Globus pallidus (tissue), 1 donor: Measurements from ENCODE around the gene ZC3HAV1L.
"Not testable (repeated sequence)": the region's sequence is repeated elsewhere in the genome, so short reads cannot be mapped to it uniquely, and the experiment has no call there.

Experiments
- DNase-seq: peaks from one replicate; pipeline ENCODE4 v3.0.0-alpha.2; 2015; ENCODE audit warnings: low spot score

Gene ZC3HAV1L, protein sequence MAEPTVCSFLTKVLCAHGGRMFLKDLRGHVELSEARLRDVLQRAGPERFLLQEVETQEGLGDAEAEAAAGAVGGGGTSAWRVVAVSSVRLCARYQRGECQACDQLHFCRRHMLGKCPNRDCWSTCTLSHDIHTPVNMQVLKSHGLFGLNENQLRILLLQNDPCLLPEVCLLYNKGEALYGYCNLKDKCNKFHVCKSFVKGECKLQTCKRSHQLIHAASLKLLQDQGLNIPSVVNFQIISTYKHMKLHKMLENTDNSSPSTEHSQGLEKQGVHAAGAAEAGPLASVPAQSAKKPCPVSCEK

DNA sequence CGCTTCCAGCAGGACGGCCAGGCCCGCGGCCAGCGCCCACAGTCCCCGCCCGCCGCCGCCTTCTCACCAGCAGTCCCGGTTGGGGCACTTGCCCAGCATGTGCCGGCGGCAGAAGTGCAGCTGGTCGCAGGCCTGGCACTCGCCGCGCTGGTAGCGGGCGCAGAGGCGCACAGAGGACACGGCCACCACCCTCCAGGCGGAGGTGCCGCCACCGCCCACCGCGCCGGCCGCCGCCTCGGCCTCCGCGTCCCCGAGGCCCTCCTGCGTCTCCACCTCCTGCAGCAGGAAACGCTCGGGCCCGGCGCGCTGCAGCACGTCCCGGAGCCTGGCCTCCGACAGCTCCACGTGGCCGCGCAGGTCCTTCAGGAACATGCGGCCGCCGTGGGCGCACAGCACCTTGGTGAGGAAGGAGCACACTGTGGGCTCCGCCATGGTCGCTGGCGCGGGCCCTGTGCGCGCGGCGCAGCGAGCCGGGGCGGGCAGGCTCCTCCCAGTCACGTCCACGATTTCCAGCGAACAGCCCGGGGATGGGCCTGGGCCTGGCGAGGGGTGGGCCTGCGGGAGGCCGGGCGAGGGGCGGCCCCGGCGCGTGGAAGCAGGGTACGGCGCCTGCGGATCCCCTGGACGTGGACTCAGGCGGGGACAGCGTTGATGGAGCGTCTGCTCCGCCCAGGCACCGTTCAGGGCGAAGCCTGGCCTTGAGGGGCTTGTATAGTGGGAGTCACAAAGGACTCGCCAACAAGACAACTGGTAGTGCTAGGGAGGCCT, at the start of gene ZC3HAV1L:
Gene ZC3HAV1L (minus strand): TSS at position 457 of the 768 bp plus-strand sequence. CDS start 25 bp downstream, at position 432.
- no peak for DNase-seq

GRCh38 chr7:139084709-139085108, 48.9 kb upstream of the ZC3HAV1L start:
- no peak for DNase-seq

GRCh38 chr7:139081584-139081983, 45.7 kb upstream of the ZC3HAV1L start:
- DNase-seq: no peak

- DNase-seq: no peak
Observed at GRCh38 chr7:139080905-139081304, 45.1 kb upstream of the ZC3HAV1L start.

DNA sequence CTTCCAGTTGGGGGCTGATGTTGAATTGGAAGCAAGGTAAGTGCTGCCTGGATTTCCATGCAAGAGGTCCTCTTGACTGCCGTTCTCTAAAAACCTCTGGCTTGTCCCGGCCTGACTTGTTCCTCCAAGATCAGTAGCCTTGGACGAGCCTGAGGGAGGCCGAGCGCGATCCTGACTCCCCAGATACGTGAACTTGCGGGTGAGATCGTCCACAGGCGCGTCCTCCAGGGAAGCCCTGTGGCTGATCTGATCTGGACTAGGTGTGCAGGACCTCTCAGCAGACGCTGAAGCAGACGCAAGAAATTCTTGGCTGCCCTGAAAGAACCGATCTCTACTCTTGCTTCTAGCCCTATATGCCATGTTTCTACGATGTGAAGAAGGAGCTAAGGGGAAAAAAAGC, 44.0 kb upstream of the ZC3HAV1L start:
- no peak for DNase-seq

GRCh38 chr7:139078911-139079310, 43.1 kb upstream of the ZC3HAV1L start:
- DNase-seq: peak; percentile 59

- DNase-seq: no peak
Observed at GRCh38 chr7:139078399-139078798, 42.6 kb upstream of the ZC3HAV1L start.

GRCh38 chr7:139077706-139078105, 41.9 kb upstream of the ZC3HAV1L start:
- not testable (repeated sequence) for DNase-seq

DNA sequence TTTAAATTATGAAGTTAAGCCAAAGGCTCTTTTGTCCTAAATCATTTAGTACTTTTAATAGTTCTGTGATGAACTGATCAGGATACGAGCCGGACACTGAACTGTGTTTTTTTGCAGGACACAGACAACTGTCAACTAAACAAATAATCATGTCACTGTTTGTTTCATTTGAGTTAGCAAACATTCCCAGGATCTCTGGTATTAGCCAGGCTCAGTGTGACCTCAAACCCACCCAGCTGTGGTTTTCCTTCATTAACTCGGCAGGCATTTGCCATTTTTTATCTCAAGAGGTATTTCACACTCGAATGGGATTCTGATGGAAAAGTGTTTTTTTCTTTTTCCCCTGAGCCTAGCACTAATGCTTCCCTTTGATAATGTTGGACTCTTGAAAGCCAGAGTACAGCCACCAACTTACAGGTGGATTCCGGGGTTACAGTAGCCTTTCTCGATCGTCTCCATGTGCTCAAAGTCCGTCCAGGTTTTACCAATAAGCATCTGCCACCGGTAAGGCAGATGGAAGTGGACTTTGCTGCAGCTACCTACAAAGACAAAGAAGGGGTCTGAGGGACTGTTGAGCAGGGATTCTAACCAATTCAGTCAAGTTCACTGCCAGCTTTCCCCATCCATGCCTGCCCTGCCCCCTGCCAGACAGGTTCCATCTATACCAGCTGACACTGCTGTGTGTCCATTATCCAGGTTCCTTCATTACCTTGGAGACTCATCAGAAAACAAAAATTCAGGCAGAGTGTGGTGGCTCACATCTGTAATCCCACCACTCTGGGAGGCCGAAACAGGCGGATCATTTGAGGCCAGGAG, 40.2 kb upstream of the ZC3HAV1L start:
- DNase-seq: no peak

DNA sequence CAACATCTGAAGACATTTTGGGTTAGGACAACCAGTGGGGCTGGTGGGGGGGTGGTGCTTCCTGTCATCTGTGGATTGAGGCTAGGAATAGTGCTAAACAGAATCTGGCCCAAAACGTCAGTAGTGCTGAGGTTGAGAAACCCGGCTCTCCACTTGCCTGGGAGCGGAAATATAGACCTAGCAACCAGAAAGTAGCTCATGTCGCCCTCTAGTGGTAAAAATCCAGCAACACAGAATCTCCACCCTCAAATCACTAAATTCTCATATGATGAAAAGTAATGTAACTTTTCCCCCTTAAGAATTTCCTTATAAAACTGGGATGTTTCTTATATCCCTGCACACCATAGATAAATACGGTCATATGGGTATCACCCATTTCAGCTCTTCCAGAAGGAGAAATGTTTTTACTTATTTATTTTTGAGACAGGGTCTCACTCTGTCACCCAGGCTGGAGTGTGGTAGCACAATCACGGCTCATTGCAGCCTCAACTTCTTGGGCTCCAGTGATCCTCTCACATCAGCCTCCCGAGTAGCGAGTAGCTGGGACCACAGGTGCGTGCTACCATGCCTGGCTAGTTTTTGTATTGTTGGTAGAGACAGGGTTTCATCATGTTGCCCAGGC, 39.3 kb upstream of the ZC3HAV1L start:
- peak; percentile 71 for DNase-seq

- no peak for DNase-seq
Observed at GRCh38 chr7:139072796-139073195, 37.0 kb upstream of the ZC3HAV1L start.

GRCh38 chr7:139071680-139072079, 35.8 kb upstream of the ZC3HAV1L start:
- DNase-seq: no peak

DNA sequence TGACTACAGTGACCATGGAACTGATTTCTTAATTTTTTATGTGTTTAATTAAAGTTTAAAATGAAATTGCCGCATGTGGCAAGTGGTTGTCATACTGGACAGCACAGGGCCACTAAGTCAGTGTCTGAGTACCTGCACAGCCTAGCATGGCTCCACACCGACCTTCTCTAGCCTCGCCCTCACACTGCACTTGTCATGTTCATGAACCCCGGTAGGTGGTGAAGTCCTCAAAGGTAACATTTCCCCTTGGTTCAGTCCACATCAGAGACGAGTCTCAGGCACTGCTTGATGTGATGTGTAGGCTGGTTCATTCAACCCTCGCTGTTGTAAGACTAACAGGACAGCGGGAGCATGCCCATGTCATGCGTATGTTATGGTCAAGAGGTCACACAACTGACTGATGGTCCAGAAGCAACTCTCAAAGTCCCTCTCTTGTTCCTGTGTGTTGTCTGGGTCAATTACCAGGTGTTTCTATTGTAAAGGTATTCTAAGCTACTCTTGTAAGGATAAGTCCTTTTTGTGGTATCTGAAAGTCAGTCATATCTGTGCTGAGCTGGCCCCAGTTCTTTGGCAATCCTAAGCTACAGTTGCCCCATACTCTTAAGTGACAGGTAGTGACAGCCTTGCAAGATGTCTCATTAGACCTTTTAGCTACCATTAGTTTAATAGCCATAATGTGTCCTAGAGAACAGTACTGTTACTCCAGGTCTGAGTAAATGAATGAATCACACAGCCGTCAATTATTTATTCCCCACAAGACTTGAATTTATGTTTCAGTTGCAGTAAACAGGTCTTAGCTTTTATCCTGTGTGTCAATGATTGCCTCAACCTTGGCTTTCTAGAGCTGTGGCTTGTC, 32.9 kb upstream of the ZC3HAV1L start:
- no peak for DNase-seq

DNA sequence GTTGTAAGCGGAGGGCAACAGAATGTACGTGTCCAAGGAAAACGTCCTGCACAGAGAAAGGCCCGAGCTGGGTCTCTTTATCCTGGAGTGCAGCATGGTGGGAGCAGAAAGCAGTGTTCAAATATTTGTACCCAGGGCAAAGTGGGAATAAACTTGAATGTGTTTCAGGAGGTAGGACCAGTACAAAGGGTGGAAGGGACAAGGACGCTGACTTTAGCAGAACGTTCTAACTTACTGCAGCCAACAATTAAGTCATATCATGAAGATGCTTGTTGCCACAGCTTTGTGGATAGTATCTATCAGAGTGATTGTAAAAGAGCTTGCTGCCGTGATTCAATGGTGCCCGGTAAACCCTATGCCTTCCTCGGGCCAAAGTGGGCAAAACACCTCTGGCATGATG, 30.5 kb upstream of the ZC3HAV1L start:
- no peak for DNase-seq

- no peak for DNase-seq
Observed at GRCh38 chr7:139065323-139065722, 29.5 kb upstream of the ZC3HAV1L start.

GRCh38 chr7:139061416-139061815, 25.6 kb upstream of the ZC3HAV1L start:
- DNase-seq: no peak

DNA sequence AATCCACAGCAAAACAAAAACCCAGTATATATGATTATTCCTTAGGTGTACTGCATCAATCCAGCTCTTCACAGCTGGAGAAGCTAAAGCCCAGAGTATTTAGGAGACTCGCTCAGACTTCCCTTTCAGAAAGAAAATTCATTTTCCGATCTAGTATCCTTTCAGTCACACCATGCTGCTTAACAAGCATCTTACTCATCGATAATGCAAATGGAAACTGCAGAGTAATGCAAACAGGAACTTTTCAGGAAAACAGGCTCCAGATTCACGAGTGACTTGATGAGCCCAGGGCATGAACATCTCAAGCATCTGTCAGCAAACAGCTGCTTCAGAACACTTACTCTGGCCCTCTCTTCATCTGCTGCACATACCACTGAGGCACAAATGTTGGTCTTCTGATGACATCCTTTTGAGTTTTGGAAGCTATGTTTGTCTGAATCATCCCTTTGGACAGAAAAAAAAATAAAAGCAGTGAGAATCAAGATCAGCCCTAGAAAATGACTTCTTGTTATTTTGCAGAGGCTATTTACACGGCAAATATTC, 24.9 kb upstream of the ZC3HAV1L start:
- DNase-seq: no peak

DNA sequence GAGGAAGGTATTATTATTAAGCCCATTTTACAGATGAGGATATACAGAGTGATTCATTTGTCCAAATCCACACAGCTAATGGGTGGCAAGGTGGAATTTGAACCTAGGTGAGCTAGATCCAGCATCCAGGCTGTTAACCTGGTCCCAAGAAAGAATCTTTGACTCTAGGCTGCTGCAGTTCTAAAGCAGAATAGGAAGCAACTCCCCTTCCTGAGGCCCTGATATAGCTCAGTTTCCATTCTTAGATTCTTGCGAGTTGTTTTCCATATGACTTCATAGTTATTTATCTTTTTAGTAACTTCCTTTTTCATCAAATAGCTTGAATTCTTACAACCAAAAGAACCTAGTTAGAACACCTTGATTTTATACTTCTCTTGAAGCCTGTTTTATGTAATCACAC, 24.1 kb upstream of the ZC3HAV1L start:
- DNase-seq: no peak

DNA sequence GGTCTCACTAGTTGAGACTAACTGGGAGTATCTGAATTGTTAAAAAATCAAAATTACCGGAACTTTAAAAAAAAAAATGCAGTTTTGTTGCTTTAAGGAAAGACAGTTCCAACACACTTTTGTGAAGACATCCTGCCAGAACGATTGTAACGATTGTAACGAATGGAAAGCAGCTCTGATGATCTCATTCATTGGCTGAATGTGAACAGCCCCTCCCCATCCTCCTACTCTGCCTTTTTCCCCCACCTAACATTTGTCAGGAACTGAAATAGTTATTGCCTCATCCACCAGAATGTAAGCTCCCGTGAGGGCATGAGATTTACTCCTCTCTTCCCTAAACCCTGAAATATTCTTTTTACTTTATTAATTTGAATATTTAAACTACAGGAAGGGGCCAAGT, 23.1 kb upstream of the ZC3HAV1L start:
- no peak for DNase-seq

DNA sequence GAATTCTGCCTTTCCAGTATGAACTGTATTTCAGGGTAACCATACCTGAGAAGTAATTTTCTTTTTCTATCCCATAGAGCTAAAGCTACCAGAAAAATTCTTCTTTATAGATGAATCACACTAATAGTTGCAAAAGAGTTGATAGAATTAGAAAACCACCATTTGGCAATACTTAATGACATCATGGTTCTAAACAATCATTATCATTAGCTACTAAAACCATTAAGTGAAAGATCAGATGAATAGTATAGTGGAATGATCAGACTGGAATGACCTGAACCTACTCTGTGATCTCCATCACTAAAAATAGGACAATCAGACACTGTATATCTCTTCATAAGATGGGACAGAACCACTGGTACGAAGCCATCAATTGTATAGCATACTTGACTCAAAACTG, 19.8 kb upstream of the ZC3HAV1L start:
- DNase-seq: no peak

DNA sequence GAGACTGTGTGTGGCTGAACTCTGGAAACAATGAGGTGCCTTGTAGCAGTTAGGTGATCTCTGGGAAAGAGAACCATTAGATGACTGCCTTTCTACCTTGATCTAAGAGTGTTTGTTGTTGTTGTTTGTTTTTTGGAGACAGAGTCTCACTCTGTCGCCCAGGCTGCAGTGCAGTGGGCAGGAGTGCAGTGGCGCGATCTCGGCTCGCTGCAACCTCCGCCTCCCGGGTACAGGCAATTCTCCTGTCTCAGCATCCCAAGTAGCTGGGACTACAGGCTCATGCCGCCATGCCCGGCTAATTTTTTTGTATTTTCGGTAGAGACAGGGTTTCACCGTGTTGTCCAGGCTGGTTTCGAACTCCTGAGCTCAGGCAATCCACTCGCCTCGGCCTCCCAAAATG, 18.8 kb upstream of the ZC3HAV1L start:
- not testable (repeated sequence) for DNase-seq
